NCI-H2171 treated with DMSO at 0.1 percent for 48 hours (cell line): ENCODE measurements around the gene CAMK1.
"Not testable (repeated sequence)": the region's sequence is repeated elsewhere in the genome, so short reads cannot be mapped to it uniquely, and the experiment has no call there.

Experiments
- DNase-seq: peaks from one replicate; lab custom pipeline; 2025; lab: John Stamatoyannopoulos, UW

The CAMK1 gene

DNA sequence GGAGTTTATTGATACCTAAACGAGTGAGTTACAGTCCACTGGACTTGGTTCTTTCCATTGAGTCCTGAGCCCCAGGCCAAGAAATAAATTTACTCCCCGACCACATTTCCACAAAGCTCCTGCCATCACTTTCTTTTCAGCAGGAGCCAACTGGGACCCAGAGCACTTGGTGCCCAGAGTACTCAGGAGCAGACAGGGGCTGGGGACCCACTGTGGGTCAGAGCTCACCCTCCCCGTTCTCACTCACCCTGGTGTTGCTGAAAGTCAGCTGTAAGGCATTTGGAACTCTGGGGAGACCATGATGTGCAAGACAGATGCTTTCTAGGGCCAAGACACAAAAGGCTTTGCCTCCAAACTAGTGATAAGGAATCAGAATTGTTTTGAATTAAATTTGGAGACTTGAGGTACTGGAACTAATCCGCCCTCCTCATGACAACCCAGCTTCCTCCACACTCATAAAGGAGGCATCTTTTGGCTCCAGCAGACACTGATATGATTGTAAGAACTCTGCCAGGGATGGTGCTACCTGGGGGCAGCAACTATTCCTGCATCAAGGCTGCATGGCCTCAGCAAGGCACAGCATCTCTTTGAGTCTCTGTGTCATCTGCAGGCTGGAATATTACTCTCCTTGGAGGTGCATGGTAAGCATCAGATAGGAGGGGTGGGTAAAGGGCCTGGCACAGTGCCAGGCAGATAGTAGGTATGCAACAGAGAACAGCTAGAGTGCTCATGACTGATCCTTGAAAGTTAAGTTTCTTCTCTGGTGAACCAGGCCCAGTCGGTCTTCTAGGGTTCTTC, 7.3 kb upstream of the CAMK1 start:
- DNase-seq = no peak

DNA sequence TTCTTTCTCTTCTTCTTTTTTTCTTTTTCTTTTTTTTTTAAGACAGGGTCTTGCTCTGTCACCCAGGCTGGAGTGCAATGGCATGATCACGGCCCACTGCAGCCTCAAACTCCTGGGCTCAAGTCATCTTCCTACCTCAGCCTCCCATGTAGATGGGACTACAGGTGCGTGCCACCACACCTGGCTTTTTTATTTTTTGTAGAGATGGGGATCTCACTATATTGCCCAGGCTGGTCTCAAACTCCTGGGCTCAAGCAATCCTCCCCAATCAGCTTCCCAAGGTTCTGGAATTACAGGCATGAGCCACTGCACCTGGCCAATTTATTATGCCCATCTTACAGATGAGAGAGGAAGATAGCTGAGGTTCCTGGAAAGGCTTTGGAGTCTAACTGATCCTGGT, 1.3 kb upstream of the CAMK1 start:
- DNase-seq = not testable (repeated sequence)

GRCh38 chr3:9770276-9770812, 597 bp upstream of the CAMK1 start:
- no peak for DNase-seq

DNA sequence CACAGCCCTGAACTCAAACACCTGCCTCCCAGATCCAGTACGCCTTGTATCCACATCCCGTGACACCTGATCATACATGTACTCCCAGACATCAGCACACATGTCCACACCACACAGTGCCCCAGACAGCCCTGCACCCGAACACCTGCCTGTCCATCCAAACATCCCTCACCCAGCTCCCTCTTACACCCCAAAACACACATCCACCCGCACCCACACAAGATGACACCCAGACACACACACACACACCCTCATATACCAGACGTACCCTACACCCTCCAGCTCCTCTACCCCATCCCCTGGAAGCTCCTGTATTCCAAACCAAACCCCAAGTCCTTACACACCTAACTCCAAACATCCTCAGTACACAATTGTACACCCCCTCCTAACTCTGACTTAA, 735 bp downstream of the CAMK1 start:
- DNase-seq = no peak

DNA sequence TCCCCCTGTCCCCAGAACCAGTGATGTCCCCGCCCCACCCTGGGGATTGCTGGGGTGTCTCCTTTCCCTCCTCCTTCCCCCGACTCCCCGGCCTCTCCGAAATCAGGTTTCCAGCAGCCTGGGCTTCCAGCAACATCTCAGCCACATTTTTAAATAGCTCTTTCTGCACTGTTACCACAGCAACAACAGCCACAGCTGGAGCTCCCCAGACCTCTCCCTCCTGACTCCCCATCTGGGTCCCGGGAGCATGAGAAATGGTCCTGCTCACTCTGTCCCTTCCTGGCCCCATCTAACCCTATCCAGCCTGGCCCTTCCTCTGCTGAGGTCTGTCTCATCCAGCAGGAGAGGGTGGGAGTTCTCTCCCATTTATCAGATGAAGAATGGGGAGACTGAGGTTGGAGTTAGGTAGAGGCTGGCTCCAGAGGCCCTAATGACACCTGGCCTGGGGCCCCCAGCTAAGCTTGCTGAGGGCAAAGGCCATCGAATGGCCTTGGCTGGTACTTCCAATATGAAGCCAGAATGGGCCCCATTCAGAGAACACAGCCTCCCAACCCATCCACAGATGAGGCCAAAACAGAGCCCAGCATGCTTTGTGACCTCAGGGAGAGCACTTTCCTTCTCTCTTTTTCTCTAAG, 1.5 kb downstream of the CAMK1 start:
- no peak for DNase-seq

- DNase-seq = no peak
These were observed 2.3 kb downstream of the CAMK1 start for GRCh38 chr3:9767418-9767817.

DNA sequence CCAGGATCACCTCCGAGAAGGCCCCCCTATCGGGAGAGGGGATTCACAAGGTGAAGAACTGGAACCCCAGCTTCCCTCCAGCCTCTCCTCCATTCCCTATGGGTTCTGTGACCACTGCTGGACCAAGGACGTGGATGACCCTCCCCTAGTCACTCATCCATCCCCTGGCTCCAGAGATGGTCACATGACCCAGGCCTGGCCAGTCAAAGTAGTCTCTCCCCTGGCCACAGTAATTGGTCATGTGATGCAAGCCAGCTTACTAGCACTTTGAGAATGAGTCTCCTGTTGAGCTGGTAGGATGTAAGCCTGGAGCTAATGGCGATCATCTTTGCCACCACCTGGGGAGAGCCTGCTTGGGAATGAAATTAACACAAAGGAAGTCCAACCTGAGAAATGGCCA, 3.9 kb downstream of the CAMK1 start:
- DNase-seq = no peak

DNA sequence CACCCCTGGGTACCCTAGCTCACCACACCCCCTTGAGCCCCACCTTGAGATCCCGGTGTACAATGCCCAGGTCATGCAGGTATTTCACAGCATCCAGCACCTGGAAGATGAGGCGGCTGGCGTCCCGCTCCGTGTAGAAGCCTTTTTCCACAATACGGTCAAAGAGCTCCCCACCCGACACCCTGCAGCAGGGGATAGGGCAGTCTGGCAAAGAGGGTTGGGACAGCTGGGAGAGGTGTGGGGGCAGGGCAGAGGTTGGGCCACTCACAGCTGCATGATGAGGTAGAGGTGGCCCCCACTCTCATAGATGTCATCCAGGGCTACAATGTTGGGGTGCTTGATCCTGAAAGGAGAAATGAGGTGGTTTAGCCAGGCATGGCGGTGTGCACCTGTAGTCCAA, 6.9 kb downstream of the CAMK1 start:
- DNase-seq = no peak

GRCh38 chr3:9761919-9762318, 7.8 kb downstream of the CAMK1 start:
- no peak for DNase-seq

DNA sequence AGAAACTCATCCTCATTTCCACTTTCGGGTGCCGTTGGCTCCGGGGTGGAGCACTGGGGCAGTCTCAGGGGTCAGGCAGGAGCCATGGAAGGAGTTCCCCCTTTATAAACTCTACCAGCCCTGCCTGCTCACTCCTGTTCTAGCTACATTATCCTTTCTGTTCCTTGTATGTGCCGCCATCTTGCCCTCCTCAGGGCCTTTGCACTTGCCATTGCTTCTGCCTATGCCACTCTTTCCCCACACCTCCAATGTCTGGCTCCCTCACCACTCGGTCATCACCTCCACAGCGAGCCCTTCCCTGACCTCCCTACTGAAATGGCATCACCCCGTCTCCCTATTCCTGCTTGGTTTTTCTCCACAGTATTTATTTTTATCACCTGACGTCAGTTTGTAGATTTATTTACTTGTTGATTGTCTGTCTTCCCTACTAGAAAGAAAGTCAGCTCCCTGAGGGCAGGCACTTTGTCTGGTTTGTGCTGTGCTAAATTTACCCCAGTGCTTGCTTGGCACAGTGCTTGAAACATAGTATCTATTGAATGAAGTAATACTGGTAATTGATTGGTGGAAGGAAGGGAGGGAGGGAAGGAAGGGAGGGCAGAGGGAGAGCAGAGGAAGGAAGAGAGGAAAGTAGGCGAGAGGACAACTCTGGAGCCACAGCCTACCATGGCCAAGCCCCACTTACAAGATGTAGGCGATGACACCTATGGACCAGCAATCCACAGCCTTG, 8.8 kb downstream of the CAMK1 start:
- DNase-seq = no peak

- DNase-seq = no peak
These were observed 12.3 kb downstream of the CAMK1 start for GRCh38 chr3:9757427-9757826.

DNA sequence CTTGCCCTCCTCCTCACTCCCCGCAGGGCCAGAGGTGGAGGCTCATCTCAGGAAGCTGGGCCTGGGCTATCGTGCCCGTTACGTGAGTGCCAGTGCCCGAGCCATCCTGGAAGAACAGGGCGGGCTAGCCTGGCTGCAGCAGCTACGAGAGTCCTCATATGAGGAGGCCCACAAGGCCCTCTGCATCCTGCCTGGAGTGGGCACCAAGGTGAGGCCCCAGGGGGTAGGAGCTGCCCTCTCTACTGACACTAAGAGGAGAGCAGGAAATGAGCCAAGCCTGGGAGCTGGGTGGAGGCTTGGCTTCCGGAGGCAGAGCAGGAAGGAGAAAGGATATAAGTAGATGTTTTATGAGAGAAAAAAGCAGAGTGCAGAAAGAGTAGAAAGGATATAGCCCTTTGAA, 15.1 kb downstream of the CAMK1 start:
- DNase-seq = no peak

- DNase-seq = no peak
These were observed 19.0 kb downstream of the CAMK1 start for GRCh38 chr3:9750556-9751411.

DNA sequence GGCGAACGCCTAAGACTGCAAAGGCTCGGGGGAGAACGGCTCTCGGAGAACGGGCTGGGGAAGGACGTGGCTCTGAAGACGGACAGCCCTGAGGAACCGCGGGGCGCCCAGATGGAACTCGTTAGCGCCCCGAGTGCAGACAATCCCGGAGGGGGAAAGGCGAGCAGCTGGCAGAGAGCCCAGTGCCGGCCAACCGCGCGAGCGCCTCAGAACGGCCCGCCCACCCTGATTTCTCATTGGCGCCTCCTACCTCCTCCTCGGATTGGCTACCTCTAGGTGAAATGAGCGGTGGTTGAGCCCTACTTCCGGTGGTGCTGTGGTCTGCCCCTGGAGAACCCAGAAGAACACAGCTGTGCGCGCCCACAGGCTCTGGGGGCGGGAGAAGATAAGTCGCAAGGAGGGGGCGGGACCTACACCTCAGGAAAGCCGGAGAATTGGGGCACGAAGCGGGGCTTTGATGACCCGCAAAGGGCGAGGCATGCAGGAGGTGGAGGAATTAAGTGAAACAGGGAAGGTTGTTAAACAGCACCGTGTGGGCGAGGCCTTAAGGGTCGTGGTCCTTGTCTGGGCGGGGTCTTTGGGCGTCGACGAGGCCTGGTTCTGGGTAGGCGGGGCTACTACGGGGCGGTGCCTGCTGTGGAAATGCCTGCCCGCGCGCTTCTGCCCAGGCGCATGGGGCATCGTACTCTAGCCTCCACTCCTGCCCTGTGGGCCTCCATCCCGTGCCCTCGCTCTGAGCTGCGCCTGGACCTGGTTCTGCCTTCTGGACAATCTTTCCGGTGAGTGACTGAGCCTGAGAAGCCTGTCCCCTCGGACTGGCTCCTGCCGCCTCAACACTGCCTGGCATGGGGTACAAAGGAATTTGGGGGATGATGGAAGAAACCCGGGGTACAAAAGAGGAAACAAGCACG, 19.8 kb downstream of the CAMK1 start, which contains the start of gene OGG1:
TSS of gene OGG1 (plus strand) at position 308 of the 911 bp plus-strand sequence. CDS start at position 643, 335 bp downstream.
- DNase-seq = peak; percentile 93

GRCh38 chr3:9749296-9749644, 20.5 kb downstream of the CAMK1 start:
- no peak for DNase-seq

- DNase-seq = no peak
These were observed 21.7 kb downstream of the CAMK1 start for GRCh38 chr3:9748031-9748430.

GRCh38 chr3:9747267-9747666, 22.5 kb downstream of the CAMK1 start:
- no peak for DNase-seq

DNA sequence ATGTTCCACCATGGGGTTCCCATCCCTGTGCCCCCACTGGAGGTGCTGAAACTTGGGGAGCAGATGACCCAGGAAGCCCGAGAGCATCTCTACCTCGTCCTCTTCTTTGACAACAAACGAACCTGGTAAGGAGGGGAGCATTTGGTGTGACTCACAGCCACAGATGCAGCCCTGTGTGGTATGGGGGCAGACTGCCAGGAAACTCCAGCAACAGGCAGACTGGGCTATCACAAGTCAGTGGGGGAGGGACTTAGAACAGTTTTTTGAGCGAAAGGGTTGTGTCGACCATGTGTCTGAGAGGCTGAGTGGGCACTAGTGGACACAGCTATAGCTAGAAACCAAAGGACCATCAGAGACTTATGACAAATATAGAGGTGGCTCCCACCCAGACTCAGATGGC, 23.4 kb downstream of the CAMK1 start:
- DNase-seq = no peak

DNA sequence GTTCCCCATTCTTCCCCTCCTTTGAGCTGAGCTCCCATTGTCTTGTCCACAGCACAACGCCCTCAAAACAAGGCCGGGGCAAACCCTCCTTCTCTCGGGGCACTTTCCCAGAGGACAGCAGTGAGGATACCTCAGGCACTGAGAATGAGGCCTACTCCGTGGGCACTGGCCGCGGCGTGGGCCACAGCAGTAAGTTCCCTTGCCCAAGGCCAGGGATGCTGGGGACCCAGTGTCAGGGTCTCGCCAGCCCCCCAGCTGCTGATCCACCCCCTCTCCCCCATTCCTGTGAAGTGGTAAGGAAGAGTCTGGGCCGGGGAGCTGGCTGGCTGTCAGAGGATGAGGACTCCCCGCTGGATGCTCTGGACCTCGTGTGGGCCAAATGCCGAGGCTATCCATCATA, 24.2 kb downstream of the CAMK1 start:
- DNase-seq = no peak

DNA sequence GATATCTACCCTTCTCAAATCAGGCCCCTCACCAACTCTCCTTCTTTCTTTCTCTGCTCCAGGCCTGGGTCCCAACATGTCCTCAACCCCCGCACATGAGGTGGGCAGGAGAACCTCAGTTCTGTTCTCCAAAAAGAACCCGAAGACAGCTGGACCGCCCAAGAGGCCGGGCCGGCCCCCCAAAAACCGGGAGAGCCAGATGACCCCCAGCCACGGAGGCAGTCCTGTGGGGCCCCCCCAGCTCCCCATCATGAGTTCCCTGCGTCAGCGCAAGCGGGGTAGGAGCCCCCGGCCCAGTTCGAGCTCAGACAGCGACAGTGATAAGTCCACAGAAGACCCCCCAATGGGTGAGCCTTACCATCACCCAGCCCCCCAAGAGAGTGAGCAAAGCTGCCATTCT, 25.6 kb downstream of the CAMK1 start:
- DNase-seq = no peak

- no peak for DNase-seq
These were observed 26.2 kb downstream of the CAMK1 start for GRCh38 chr3:9743548-9743947.
